ENCODE data around the gene PRRG2.

GRCh38 chr19:49570997-49571676, 10.0 kb upstream of the PRRG2 start:
- no peak for TF ChIP-seq EP300 (IDR thresholded peaks at IDR 0.05)
- no peak for TF ChIP-seq CTCF (IDR thresholded peaks at IDR 0.05)
- no peak for TF ChIP-seq POLR2AphosphoS5 (IDR thresholded peaks at IDR 0.05)
- no peak for TF ChIP-seq POLR2A (IDR thresholded peaks at IDR 0.05)
